ENCODE results near the gene CALML4.
"Not testable (repeated sequence)": the region's sequence is repeated elsewhere in the genome, so short reads cannot be mapped to it uniquely, and the experiment has no call there.

CALML4 gene

DNA sequence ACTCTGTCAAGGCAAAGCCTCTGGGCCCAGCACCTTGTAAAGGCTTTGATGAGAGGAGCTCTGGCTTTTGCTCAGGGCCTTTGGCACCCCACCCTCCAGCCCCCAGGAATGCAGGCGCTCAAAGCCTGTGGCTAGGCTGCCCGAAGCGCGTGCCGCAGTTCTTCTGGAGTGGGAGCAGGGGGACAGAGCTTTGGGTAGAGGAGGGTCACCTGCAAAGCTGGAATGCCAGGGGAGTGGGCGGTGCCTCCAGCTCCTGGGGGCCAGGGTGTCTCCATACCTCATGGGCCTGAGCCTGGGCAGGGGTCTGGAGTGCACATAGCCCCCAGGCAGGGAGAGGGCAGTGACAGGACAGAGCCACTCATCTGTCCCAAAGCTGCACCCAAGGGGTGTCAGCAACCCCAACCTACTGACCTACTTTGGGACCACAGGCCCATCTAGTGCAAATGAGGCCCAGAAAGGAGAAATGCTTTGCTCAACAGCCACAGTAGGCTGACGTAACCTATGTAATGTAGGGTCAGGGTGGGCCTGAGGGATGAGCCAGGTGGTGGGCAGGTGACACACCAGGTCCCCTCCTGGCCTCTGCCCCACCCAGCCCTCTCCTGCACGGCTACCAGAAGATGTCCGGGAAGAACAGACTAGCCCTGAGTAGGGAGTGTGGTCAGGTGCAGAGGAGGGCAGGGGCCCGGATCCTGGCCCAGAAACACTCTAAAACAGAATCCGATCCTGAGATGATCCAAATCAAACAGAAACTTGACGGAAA lies 2.2 kb upstream of the CALML4 start:
- no peak for TF ChIP-seq ZNF274 (IDR thresholded peaks at IDR 0.05; ENCODE audit: low read depth, low read length)
- H3K4me3 ChIP-seq (ENCODE audit: low read length), result no peak overlapping the region

DNA sequence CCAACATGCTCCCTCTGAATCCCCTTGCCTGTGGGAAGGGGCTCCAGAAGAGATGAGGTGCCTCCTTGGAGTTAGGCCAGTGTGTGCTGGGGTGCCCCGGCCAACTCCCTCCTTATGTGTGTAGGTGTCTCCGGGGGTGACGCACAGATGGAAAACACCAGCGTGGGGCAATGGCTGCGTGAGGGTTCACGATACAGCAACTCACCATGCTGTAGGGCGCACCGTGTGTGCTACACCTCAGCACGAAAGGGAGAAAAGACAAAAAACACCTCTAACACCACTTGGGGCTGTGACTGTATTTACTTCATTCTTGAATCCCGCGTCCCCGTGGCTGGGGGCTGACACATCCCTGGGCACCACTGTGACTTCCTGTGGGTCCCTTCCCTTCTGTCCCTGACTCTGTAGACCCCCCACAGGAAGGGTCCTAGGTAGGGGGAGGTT lies 1.6 kb upstream of the CALML4 start:
- H3K4me3 ChIP-seq (ENCODE audit: low read length), result no peak overlapping the region
- TF ChIP-seq ZNF274 (IDR thresholded peaks at IDR 0.05; ENCODE audit: low read depth, low read length), result no peak

DNA sequence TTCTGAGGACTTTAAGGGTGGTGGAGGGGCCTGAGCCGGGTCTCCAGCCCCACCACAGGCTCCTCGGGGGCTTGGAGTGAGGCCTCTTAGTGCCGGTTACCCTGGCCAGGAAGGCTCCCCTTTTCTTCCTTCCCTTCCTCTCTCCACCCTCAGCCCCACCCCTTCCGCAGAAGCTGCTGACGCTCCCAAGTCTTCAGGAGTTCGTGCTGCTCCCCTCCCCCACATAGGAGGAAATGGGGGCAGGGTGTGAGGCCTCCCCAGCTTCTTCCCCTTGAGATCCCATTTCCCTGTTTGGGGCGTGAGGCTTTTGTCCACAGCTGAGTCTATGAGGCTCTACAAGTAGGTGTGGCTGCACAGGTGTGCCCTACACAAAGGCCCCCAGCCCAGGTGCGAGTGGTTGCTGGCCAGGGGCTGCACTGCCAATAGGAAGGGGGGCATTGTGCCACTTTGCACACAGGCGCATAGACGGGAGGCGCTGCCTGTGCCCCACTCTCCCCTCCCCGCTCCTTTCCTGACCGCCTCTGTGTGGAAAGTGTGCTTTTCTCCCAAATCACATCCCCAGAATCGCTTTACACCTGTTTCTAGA lies 915 bp upstream of the CALML4 start:
- no peak overlapping the region for H3K4me3 ChIP-seq (ENCODE audit: low read length)

DNA sequence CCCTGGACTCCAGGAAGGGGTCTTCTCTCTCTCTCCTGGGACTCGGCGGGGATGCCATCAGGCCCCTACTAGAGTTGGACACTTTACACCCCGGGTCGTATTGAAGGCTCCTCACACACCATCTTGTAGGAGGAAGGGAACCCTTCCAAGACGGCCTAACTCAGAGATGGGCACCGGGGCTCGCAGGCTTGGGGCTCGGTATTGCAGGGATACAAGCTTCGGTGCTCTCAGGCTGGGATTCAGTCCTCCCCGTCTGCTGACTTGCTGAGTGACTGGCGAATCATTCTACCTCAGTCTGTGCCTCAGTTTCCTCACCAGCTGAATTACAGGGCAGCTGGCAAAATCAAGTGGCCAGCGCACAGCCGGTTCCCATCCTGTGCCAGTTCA lies 419 bp upstream of the CALML4 start:
- H3K4me3 ChIP-seq (ENCODE audit: low read length), result no peak overlapping the region
- TF ChIP-seq ZNF274 (IDR thresholded peaks at IDR 0.05; ENCODE audit: low read depth, low read length), result no peak

More for the DNA sequence above, 915 bp upstream of the CALML4 start:
- TF ChIP-seq ZNF274 (IDR thresholded peaks at IDR 0.05; ENCODE audit: low read depth, low read length), result no peak

DNA sequence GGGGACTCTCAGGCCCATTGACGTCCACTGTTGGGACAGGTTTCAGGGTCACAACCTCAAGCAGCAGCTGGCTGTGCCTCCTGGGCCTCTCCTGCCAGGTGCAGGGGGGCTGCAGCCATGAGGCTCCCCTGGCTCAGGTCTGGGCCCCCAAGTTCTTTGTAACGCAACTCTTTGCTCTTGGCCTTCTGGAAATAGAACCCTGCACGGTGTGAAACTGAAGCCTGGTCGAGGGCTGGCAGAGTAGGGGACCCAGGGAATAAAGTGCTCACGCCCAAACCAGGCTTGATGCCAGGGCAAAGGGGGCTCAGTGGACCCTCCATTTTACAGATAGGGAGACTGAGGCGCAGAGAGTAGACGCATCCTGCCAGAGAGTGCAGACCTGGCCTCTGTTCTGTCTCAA lies 771 bp downstream of the CALML4 start:
- no peak for TF ChIP-seq ZNF274 (IDR thresholded peaks at IDR 0.05; ENCODE audit: low read depth, low read length)
- H3K4me3 ChIP-seq (ENCODE audit: low read length), result no peak overlapping the region

DNA sequence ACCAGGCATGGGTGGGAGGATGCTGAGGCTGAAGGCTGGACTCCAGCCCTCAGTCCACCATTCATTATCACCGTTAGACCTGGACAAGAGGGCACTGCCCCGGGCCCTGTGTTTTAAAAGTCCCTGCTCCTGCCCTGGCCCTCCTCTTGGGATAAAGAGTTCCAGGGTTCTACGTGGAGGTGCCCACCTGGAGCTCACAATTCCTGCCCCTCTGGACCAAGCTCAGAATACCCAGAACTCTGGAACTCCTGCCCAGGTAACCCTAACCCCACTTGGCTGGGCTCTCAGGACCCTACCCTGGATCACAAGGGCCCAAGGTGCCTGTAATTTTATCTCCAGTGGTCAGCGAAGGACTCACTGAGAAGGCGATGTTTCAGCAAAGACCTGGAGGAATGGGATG lies 1.2 kb downstream of the CALML4 start:
- TF ChIP-seq ZNF274 (IDR thresholded peaks at IDR 0.05; ENCODE audit: low read depth, low read length), result no peak
- no peak overlapping the region for H3K4me3 ChIP-seq (ENCODE audit: low read length)

DNA sequence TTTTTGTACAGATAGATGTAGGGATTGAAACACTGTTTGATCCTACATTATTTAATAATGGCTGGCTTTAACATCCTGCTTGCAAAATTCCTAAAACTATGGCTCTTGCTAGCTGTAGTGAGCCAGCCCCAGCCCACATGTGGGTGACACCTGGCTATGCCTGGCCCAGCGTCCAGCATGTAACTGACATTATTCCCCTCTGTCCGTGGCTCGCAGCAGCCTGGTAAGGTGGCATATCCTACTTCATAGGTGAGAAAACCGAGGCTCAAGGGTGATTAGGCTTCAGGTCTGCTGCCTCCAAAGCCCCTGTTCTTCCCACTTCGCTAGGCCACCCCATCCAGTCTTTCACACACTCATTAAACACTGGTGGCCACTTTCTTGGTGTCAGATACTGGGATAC lies 1.6 kb downstream of the CALML4 start:
- TF ChIP-seq ZNF274 (IDR thresholded peaks at IDR 0.05; ENCODE audit: low read depth, low read length), result no peak
- no peak overlapping the region for H3K4me3 ChIP-seq (ENCODE audit: low read length)

DNA sequence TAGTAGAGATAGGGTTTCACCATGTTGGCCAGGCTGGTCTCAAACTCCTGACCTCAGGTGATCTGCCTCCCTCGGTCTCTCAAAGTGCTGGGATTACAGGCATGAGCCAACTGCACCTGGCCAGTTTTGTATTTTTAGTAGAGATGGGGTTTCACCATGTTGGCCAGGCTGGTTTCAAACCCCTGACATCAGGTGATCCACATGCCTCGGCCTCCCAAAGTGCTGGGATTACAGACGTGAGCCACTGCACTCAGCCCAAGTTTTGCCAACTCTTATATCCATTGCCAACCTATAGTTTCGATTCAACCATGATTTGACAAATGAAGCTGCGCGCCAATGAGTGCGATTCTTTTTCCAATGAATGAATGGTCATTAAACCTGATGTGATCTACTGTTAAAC lies 2.1 kb downstream of the CALML4 start:
- not testable (repeated sequence) for H3K4me3 ChIP-seq (ENCODE audit: low read length)

DNA sequence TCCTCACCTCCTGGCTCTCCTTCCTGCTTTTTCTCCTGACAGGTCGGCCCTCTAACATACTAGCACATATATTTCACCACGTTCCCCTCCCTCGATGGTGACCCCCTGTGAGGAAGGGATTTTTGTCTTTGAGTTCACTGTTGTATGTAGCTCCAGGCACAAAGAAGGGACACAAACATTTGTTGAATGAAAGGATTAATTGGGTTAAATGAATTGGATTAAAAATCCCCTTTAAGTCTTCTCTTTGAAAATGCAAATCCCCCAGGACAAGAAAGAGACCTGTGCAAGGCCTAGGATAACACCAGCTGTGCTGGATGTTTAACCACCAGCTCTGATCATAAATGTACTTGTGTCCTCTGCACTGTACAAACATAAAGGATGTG lies 3.3 kb downstream of the CALML4 start:
- H3K4me3 ChIP-seq (ENCODE audit: low read length), result no peak overlapping the region
- no peak for TF ChIP-seq ZNF274 (IDR thresholded peaks at IDR 0.05; ENCODE audit: low read depth, low read length)

DNA sequence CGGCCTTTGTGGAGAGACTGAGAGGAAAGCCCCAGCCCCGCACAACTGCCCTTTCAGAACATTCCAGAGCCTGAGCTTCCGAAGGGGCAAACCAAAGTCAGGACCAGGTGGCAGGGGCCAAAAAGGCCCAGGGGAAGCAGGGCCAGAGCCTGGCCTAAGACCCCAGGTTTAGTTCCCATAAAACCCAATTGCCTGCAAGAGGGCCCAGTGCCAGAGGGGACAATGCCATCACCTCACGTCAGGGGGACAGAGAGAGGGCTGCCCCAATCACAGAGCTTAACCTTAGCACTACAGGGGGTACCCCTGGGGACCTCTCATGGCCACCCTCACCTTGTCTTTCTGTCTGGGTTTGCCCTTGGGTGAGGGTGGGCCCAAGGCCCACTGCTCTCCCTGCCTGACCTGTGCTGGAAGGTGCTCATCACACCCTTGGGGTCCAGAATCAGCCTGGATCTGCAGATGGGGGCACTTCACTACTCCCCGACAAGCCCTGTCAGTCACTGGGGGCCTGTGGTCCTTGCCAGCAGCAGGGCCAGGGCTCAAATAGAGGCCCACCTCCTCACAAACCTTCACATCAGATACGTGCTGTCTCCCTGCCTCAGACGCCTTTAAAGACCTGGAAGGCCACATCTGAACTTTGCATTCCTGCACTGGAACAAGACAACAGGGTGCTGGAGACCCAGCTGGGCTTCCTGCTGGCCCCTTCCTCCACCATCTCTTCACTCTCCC lies 3.8 kb downstream of the CALML4 start:
- TF ChIP-seq ZNF274 (IDR thresholded peaks at IDR 0.05; ENCODE audit: low read depth, low read length), result no peak
- H3K4me3 ChIP-seq (ENCODE audit: low read length), result no peak overlapping the region

DNA sequence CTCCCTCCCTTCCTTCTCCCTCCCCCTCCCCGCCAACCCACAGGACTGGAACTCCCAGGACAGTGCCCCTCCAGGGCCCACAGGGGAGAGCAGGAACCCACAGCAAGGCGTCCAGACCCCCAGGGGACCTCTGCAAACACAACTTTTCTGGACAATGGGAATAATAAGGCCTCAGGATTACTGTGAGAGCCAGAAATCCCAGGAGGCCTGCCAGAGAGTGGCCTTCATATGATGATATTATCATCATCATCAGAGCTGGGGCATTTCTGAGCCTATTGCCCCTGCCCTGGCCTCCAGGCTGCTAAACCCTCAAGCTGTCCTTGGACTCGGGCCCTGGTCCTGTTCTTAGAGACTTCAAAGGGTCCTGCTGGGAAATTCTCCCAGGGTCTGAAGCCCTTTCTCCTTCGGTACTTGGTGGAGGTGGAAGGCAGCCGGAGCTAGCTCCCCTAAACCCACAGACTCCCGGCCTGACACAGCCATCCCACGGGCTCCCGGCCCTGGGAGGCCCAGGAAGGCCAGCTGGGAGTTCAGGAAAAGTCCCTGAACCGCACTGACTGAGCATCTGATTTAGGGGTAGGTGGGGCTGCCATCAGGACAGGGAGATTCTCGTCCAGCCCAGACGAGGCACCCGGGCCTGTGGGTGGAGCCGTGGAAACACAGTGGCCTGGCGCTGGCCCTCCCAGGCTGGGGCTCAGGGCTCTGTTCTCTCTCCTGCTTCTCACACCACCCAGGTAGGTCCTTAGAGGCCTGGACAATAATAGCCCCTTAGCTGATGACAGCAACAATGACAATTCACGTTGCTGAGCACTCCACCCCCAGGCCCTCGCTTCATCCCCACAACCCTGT lies 4.9 kb downstream of the CALML4 start:
- no peak overlapping the region for H3K4me3 ChIP-seq (ENCODE audit: low read length)
- no peak for TF ChIP-seq ZNF274 (IDR thresholded peaks at IDR 0.05; ENCODE audit: low read depth, low read length)

DNA sequence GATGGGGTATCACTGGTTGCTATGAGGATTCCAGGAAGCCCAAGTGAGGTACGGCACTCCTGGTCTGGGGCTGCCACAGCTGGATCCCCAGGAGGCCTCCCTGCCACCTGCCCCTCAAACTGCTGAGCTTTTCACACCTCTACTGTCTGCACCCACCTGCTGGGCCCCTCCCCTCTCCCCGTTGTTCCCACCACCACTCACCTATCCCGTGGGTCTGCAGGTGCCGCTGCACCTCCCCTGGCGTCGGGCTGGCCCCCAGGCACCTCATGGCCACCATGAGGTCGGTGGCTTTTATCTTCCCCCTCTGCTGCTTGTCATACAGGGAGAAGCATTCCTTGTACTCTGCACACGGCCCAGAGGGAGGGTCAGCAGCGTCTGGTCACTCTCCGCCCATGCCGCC lies 5.8 kb downstream of the CALML4 start:
- no peak overlapping the region for H3K4me3 ChIP-seq (ENCODE audit: low read length)
- no peak for TF ChIP-seq ZNF274 (IDR thresholded peaks at IDR 0.05; ENCODE audit: low read depth, low read length)

DNA sequence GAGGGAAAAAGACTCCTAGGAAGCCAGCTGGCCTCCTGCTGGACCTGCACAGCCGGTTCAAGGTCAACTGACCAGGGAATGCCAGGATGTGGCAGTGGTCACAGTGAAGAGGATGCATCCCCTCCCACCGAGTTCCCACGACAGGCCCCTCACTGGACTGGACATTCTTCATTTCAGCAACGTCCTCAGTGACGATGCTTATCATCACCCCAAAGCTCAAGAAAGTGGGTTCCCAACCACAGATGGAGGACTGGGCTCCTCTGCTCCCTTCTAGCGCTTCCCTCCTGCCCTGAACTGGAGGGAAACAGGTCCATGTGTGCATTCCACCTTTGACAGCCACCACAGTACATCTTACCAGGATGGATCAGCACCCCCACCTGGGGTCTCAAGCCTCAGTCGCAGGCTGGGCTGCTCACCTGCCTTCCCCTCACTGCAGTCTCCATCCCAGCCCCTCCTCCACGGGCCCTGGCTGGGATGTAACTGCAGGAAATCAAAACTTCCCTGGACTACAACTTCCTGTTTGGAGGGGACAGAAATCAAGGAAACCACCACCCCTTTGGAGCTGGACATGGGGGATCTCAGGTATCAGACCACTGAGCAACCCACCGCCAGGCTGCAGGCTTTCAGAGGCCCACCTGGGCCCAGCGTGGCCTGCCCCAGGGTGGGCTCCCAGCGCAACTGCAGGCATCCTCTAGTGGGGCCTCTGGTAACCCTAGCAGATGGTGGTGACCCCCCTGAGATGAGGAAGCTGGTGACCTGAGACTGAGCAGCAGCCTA lies 7.3 kb downstream of the CALML4 start:
- TF ChIP-seq ZNF274 (IDR thresholded peaks at IDR 0.05; ENCODE audit: low read depth, low read length), result no peak
- no peak overlapping the region for H3K4me3 ChIP-seq (ENCODE audit: low read length)

DNA sequence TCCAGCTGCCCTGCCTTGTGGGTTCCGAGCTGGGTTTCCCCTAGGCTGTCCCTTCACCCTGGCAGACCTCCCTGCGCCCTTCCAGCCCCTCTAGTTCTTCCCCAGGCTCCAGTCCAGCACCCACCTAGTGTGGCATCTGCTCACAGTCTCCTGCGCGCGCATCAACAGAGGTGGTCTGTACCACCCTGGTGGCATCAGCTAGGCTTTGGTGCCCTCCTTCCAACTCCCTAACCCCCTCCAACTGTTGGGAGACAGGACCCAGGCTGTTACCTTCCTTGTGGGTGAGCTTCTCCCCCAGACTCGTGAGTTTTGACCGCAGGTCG lies 8.0 kb downstream of the CALML4 start:
- H3K4me3 ChIP-seq (ENCODE audit: low read length), result no peak overlapping the region
- no peak for TF ChIP-seq ZNF274 (IDR thresholded peaks at IDR 0.05; ENCODE audit: low read depth, low read length)

Measured in GM08714 (cell line).